HG03460 (cell line): ENCODE measurements around the gene LPAR3.
A peak's percentile ranks its signal among the peaks of the same experiment; 100 is the strongest.

ENCODE experiments used
- ATAC-seq: cut with Tn5 transposase; IDR thresholded peaks from one replicate; pipeline ENCODE4 v1.9.1; 2021; ENCODE audit not compliant: unreplicated experiment

LPAR3 gene

DNA sequence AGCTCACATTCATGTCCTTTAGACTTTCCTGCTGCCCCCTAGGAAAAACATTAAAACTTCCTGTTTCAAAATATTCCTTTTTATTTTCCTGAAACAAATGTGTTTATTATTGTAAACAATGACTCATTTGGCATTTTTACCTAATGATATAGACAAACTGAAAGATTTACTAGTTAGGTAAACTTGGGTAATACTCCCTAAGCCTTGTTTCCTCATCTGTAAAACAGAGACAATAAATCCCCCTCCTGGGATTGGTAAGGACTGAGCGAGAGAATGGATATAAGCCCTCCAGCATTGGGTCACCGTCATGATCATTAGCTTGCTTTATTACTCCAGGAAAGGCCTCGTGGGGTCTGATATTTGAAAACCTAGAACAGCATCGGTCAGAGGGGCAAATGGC lies 59.8 kb downstream of the LPAR3 start:
- ATAC-seq, result no peak

DNA sequence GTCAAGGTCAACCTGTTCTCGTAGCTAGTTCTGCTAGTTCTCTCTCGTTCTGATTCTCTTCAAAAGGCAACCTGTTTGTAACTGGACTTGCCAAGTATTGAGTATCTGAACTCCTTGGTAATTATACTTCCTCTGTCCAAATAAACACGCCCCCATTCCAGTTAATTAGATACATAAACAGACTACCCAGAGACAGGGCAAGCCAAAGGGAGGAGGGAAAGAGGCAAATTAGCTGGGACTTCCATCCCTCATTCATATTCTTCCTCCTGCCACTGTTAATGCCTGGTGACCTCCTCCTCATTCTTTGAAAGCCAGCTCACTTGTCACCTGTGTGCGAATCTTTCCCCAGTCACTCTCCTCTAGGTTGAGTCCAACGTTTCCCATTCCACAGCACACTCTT lies 62.9 kb downstream of the LPAR3 start:
- no peak for ATAC-seq

DNA sequence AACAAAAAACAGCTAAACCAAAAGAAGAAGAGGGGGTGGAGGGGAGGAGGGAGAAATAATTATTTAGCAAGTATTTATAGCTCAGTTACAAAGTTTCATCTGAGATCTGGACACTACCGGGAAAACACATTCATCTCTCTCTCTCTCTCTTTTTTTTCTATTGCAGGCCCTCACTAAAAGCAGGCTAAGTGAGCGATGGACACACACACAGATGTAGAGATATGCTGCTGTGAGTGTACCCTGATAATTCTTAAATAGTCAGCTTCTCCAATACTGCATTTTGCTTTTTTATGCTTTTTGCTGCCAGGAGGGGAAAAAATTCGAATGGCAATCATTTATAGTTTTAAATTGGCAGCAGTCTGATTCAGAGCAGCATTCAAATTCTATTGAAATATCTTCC lies 65.0 kb downstream of the LPAR3 start:
- ATAC-seq, result no peak

DNA sequence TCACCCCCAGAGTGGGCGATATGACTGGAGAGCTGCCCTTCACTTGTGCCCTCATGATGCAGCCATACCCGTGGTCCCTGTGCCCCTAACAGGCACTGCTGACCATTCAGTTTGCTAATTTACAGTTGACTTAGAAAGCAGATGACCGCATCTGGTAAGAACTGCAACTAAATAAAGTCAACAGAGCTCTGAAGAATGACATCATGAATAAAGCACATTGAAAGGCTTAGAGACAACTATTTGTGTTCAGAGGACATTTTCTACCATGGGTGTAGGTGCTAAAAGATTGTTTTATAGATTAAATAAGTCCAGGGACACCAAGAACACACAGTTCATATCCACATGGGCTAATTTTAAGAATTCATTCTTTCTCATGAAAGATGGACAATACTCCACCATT lies 65.5 kb downstream of the LPAR3 start:
- ATAC-seq, result no peak

DNA sequence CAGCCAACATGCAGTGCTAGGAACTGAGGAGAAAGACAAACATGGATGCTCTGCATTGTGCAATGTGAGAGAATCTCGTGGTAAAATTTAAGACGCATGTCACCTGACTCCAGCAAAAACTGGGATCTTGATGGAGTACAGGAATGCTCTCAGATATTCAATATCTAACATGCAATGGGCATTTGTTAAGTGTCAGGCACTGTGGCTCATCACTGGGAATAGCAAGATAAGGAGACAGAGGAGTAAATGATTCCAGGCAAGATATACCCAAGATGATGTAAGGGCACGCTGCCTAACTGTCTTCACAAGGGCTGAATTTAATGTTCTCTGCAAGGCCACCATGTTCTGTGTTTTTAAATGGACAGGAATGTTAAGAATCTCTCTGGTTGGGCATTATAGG lies 67.8 kb downstream of the LPAR3 start:
- no peak for ATAC-seq

DNA sequence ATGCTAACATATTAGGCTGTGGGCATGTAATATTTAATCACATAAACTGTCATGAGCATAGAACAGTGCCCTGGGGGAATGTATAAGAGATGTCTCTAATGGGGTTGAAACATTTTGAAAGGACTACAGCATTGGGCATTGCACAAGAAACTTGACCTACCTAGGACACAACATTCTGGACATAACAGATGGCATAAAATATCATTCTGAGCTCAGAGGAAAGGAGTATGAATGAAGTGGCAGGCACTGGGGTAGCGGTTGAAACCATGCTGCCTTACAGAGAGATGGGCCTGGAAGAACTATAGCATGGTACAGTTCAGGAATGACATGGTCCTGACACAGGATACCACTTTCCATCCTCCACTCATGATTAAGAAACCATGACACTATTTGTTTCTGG lies 69.0 kb downstream of the LPAR3 start:
- ATAC-seq, result no peak

DNA sequence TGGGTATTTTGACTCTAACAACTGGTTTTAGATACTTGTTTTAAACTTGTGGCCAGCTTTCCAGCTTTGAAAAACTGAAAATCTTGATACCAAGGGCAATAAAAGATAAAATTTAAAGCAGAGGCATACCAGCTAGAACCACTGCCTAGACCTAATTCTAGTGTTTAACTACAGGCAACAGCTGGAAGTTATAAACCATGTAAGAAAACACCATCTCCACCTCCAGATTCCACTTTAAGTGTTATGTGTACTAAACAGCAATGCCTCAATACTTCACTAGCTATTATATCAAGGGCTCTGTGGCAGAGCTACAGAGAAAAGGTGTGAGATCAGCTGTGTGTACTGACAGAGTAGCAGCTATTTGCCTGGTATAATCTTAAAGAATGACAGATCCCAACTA lies 69.5 kb downstream of the LPAR3 start:
- no peak for ATAC-seq

DNA sequence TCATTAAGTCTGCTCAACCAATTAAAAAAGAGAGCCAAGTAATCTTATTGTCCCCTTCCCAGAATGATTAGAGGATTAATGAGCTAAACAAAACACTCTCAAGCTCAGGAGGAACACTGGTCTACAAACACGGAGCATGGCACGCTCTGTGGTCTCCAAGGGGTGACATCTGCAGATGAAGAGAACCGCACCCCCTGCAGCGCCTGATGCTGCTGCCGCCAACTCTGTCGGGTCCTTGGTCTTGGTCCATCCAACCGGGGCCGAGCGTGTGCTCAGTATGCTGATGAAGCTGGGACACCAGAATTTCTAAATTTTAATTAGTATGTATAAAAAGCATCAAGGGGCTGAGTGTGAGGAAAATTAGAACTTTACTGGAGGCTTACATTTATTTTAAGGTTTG lies 82.7 kb downstream of the LPAR3 start:
- ATAC-seq, result no peak

DNA sequence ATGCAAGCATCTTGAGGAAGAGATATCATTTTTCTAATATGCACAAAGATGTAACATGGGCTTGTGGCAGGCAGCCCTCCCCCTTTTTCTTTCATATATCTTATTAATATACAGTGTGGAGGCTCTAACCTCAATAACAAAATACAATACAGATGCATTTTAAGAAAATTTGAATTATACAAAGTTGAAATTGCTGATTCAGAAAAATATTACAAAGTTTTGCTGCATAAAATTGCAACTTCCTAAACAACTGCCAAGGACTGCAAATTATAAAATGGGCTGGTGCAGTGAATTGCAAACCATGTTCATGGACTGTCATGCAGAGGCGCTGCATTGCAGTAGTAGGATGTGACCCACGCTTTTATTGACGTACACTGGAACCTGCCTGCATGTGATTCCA lies 84.0 kb downstream of the LPAR3 start:
- no peak for ATAC-seq

DNA sequence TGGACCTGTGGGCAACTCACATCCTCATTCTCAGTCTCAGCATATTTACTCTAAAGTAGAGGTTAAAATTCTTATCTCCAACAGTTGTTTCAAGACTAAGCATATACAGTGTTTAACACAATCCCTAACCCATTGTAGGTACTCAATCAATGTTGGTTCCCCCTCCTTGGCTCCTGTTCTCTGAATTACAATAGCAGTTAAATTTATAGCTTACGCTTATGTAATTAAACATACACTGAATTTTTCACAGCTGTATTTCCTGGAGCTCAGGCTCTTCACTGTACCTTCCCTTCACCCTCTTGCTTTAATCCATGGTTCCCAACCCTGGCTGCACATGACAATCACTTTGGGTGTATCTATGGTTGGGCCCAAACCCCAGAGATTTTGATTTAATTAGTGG lies 89.4 kb downstream of the LPAR3 start:
- ATAC-seq, result no peak

DNA sequence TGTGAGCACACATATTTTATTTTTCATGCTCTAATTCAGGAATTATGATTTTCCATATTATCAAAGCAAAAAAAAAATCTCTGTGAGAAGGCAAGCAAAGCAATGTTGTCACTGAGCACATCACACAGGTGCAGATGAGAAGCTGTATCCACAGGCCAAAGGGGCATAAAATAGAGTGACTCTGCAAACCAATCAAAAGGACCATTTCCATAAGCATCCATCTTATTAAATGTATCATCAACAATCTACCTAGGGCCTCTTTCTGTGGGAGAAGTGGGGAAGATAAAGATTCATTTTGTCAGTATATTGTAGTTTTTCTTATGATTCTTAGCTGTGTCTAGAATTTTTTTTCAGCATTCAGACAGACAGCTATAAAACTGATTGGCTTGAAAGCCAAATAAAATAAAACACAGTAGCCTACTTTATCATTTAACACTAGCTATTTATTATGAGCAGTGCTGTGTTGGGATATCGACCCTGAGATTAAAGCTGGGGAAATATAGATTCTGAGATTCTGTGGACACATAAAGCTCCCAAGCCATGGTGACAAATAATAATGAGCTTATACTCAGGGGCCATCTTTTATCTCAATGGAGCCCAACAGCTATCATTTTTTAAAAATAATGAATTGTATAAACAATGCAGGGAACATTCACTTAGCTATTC lies 90.3 kb downstream of the LPAR3 start:
- ATAC-seq, result no peak

DNA sequence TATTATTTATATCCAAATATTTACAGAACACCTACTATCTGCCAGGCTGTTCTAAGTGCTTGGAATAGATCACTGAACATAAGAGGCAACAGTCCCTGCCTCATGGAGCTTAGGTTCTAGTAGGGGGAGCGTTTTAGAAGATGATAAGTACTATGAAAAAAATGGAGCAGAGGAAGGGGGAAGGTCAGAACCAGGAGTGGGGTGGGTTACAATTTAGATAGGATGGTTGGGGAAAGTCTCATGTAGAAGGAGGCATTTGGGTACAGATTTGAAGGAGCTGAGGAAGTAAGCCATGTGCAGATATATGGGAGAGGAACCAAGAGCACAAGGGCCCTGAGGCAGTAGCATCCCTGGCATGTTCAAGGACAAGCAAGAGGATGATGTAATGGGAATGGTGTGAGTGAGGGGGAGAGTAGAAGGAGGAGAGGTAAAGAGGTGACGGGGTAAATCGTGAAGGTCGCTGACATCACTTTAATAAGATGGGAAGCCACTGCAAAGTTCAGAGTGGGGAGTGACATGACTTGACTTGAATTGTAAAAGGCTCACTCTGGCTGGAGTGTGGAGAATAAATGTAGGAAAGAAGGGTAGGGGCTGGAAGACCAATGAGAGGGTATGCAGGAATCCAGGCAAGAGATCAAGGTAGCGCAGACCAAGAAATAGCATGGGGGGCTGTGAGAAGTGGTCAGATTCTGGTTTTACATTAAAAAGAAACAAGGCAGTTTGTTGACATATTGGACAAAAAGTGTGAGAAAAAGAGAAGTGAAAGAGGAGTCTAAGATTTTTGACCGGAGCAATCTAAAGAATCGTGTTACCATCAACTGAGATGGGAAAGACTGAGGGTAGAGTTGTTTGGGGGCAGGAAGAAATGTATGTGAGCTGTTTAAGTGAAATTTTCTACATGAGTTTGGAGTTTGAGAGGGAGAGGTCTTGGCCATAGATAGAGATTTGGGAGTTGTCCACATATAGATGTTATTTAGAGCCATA lies 92.6 kb downstream of the LPAR3 start:
- ATAC-seq, result no peak

DNA sequence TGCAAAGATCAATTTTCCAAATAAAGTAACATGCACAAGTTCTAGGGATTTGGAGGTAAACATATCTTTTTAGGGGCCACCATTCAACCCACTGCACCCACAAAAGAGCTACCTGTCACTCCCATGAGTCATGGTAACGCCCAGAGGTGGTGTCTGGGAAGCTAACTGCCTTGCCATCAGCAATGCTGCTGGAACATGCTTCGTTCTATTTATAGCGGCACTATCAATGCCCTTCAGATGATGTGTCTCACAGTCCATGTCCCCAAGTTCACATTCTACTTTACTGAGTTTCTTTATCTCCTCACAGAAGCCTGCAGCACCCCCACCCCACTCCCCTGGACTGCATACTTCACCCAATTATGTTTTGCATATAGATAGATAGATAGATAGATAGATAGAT lies 95.4 kb downstream of the LPAR3 start:
- ATAC-seq, result no peak

DNA sequence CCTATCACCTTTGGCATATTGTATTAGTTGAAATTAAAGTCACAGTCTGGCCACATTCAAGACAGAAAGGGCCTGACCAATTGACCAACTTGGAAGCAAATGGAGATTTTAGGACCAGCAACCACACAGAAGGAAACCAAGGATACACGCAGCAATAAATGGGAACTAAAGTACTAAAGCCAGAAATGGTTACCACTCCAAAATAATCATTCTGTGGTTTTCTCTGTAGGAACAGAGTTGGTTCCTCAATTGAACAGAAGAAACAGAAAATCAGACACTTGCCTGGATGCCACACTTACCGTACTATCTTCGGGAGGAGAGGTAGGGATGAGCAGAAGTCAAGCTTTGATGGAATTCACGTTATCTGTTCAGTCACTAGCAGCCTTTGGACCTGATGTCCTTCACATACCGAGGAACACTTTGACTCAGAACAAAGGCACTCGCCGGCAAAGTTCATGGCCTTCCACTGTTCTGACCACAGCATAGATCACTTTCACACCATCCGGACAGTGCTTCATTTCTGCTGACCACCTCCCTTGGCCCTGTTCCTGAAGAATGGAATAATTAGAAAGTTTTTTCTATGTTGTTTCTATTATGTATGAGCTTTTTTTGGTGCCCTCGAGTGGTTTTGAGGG lies 96.9 kb downstream of the LPAR3 start:
- ATAC-seq, result no peak

DNA sequence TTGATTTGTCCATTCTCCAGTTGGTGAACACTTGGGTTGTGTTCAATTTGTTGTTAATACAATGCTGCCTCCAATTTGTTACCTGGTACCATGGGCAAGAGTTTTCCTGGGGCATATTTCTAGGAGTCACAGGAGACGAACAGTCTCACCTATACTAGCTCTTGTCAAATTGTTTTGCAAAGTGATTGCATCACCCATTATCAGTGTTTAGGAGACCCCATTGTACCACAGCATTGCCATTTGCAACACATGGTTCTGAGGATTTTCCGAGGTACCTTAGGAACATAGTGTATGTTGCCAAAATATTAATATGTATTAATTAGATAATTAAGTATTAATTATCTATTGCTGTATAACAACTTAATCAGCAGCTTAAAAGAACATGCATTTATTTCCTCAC lies 97.8 kb downstream of the LPAR3 start:
- ATAC-seq, result no peak

DNA sequence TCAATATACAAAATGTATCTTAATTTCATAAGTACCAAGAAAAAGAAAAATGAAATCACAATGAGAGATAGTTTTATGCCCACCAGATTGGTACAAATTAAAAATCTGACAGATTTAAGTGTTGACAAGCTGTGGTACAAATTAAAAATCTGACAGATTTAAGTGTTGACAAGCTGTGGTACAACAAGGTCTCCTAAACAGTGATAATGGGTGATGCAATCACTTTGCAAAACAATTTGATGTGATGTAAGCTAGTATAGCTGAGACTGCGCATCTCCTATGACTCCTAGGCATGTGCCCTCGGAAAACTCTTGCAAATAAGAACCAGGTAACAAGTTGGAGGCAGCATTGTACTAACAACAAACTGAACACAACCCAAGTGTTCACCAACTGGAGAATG lies 100.6 kb downstream of the LPAR3 start:
- ATAC-seq, result no peak

DNA sequence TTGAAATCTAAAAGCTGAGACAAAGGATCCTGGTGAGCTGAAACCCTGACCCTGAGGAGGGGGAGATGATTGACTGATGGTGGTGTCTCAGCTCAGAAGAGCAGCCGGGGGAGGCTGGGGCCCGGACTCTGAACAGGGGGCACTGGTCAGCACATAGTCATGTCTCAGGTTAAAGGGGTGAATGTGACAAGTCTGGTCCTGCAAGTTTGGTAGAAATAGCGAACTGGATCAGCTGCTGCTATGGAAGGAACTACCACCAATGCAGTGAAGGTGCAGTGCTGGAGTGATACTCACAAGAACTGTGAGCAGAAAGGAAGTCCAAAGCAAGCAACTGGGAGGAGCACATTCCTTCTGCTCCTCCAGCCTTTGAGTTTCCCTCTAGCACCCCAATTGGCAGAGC lies 104.0 kb downstream of the LPAR3 start:
- ATAC-seq, result no peak

DNA sequence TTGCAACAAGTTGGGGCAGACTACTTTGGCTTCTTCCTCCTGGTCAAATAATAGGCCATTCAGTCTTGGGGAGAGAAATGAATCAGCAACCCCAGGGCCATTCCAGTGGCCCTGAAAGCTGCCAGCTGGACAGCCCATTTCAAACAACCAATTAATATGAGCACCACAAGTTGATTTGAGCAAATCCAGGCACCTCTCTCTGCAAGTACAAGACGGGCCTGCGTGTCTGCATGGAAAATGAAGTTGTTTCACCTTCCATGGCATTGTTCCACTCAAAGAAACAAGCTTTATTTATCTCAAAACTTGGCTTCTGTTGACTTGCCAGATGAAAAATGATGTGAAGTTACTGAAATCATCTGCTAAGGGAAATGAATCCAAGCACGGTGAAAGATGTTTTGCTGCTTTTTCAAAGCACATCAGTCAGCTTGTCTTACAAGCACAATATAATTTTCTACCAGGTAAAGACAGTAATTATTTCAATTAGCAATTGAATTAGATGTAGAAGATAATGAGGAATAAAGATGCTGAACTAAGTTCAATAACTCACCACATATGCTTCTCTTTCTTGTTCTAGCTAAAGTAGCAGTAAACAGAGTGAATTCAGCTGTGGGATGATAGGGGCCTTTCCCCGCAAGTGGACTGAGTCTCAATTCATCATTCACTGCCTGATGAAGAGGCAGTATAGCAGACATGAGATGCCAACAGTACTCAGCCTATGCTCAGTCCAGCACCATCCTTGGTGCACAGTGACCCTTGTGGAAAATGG lies 107.6 kb downstream of the LPAR3 start:
- ATAC-seq, result no peak

DNA sequence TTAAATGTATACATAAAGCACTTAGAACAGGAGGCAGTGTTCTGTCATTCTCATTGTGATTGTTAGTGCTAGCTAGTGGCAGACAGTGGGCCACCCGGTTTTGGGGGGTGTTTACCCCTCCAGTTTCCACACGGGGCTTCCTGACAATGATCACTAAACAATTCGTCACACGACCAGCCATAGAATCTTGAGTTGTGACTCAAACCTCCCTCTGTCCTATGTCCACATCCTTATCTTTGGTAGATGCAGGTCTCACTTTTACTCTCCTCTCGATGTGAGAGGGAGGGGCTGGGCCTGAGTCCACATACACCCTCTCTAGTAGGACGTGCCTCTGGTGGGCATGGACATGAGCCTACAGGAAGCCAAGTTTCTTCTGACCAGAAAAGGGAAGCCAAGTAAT lies 110.1 kb downstream of the LPAR3 start:
- ATAC-seq, result no peak

DNA sequence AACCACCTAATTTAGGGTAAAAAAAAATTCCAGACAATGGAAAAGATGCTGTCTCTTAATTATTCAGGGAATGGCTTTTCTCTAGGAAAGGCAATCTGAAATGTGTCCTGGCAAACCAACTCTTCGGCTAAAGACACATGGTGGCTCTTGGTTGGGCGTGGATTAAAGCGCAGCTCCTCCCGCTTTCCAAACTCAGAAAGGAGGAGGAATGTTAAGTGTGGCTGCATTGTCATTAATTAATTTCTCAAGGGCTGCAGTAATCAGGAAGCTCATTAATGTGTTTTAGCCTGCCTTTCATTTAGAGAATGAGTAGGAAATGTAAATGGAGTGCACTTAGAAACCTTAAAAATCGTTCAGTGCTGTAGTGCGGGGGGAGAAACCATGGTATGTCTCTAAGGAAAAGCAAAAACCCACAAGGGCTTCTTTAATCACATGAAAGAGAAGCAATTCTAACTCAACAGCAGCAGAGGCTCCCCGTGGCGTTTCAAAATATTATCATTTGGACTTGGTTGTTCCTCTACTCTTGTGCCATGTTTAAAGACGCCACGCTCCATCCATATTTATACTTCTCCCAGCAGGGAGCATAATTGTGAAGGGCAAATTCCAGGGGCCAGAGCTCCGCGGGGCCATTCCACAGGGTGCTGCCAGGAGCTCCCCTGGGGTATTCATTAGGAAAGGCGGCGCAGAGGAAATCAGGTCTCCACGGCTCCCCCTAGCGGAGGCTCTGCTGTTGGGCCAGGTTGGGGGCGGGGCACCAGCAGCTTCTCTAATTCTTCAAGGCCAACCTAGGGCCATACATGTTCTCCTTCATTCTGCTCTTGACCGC lies 110.8 kb downstream of the LPAR3 start:
- peak; percentile 81 for ATAC-seq
